ENCODE results near the gene CXXC1. TPM values are rescaled to one million over a fixed set of nuclear protein-coding genes. Genes with fewer than 3 reads are reported as not detected.

Gene CXXC1
- total and polyA plus RNA-seq, 2 of the 13 experiments (the other 11 are each of a cell fraction or from before 2014, with no cell fraction given), result 32.9 to 39.0 TPM

- 93% methylated on average over 15 of the region's 15 CpGs for WGBS (ENCODE audit: low lambda C conversion rate)
- CTCF ChIA-PET (ENCODE audit: low intra/inter-chr PET ratio, low total read pairs), result no interaction called here
- H3K4me1 ChIP-seq (ENCODE audit: insufficient read depth, low read length), result peaks cover 26% of the 10 kb centered on the region
Observed at GRCh38 chr18:50284255-50284885, 3.1 kb downstream of the CXXC1 start.

More at GRCh38 chr18:50284255-50284885, 3.1 kb downstream of the CXXC1 start:
- Histone ChIP-seq H3K36me3 (replicated peaks in 1 of 2; ENCODE audit: control insufficient read depth in 1 of 2, insufficient read depth in 2 of 2, low read length in 2 of 2) (peaks cover 9 to 23% of the 10 kb centered on the region in 2 experiments; a peak in 4 of 5 replicates), H3K4me2 (ENCODE audit: low read depth, low read length) (no peak overlapping the region), H2AFZ (ENCODE audit: low read length) (no peak overlapping the region), H3K79me2 (ENCODE audit: insufficient read depth, low read length) (peaks cover 21% of the 10 kb centered on the region), H3K27ac (ENCODE audit: extremely low read length, insufficient read depth, low read length) (no peak overlapping the region), H3K4me3 (replicated peaks in 1 of 3; ENCODE audit: insufficient read depth in 1 of 3, low read depth in 2 of 3, low read length in 3 of 3) (no peak overlapping the region), H3K27me3 (ENCODE audit: control insufficient read depth in 1 of 2, insufficient read depth in 2 of 2, low read length in 2 of 2) (peaks cover 0 to 4% of the 10 kb centered on the region in 2 experiments; a peak in 1 of 5 replicates), H3K9me3 (ENCODE audit: low read length) (no peaks in the 10 kb centered on the region), H3K9ac (ENCODE audit: insufficient read depth, low read depth, low read length) (no peak overlapping the region), H4K20me1 (ENCODE audit: insufficient read depth, low read length) (no peaks in the 10 kb centered on the region)
- intact Hi-C loops (cut with micrococcal nuclease; ENCODE audit: unreplicated experiment), result no loop called here
- DNase-seq (ENCODE audit: low spot score) (no peak), FAIRE-seq (no peak), ATAC-seq (no peak)
- no TSS peak for BruUV-seq (replicated peaks)
- in situ Hi-C loops (cut with HindIII; ENCODE audit: extremely low pct_ligation_motif_present, low pct_unique_long_range_greater_than_20kb), result loop anchor here (10.0 kb wide), 1 partner anchor 140 kb away; no protein-coding TSS in a partner anchor
- POLR2A ChIA-PET, result no interaction called here
- TF ChIP-seq SETDB1 (CRISPR knock-in tag; IDR thresholded peaks at IDR 0.05; ENCODE audit: borderline replicate concordance), result no peak
- no peak for TF ChIP-seq NFRKB (IDR thresholded peaks at IDR 0.05)
- no peak for TF ChIP-seq GLMP (CRISPR knock-in tag; IDR thresholded peaks at IDR 0.05; ENCODE audit: borderline replicate concordance)
- no peak for TF ChIP-seq LBX2 (CRISPR knock-in tag; IDR thresholded peaks at IDR 0.05; ENCODE audit: borderline replicate concordance)
- no peak for TF ChIP-seq PCBP2 (optimal IDR thresholded peaks at IDR 0.05; ENCODE audit: low read depth, low read length, poor library complexity, severe bottlenecking)
